IMR-90 (cell line): ENCODE data around the gene NAT10. TPM values are rescaled to one million over a fixed set of nuclear protein-coding genes. Genes with fewer than 3 reads are reported as not detected.

Experiments
- ATAC-seq: fragments of 200-7000 bp; cut with Tn5 transposase; 2 replicates; pipeline ENCODE4 v1.9.1; 2020; ENCODE audit warnings: low read depth, mild to moderate bottlenecking, moderate library complexity
- BruUV-seq: library from RNA; stranded (reverse); fragments of 400-500 nt; replicated peaks from 2 replicates; lab custom pipeline; 2021; lab: Mats Ljungman, UMichigan
- CTCF ChIA-PET: fragments of 300-600 bp; formaldehyde crosslinking; extraction: SDS; loops from one replicate; lab custom pipeline; 2021; ENCODE audit warnings: antibody characterized with exemption; lab: Yijun Ruan, JAX
- POLR2A ChIA-PET: fragments of 300-600 bp; sonication (Branson Sonifier 250); formaldehyde crosslinking; loops from one replicate; lab custom pipeline; 2022; ENCODE audit warnings: antibody characterized with exemption; ENCODE audit not compliant: unreplicated experiment; lab: Charles Lee
- DNase-seq: peaks from one replicate; pipeline ENCODE4 v3.0.0; 2013
- H2AFZ ChIP-seq: replicated peaks from 2 replicates; pipeline ENCODE3; 2013; ENCODE audit warnings: low read length, mild to moderate bottlenecking; ENCODE audit not compliant: poor library complexity
- H2AK5ac ChIP-seq: 2 replicates; pipeline ENCODE4 v1.6.1; 2013; ENCODE audit warnings: low read depth, low read length, inconsistent platforms
- H2AK9ac ChIP-seq: replicated peaks from 2 replicates; pipeline ENCODE3; 2013; ENCODE audit warnings: mild to moderate bottlenecking, low read depth, low read length, moderate library complexity; ENCODE audit not compliant: poor library complexity
- H2BK120ac ChIP-seq: 2 replicates; pipeline ENCODE4 v1.6.1; 2013; ENCODE audit warnings: low read depth, low read length, inconsistent platforms
- H2BK15ac ChIP-seq: 3 replicates; pipeline ENCODE4 v1.6.1; 2013; ENCODE audit warnings: low read depth, low read length, inconsistent platforms
- H2BK20ac ChIP-seq: 2 replicates; pipeline ENCODE4 v1.6.1; 2013; ENCODE audit warnings: low read depth, mild to moderate bottlenecking, inconsistent platforms, low read length, moderate library complexity
- H2BK5ac ChIP-seq: 2 replicates; pipeline ENCODE4 v1.6.1; 2013; ENCODE audit warnings: mild to moderate bottlenecking, low read depth, low read length, inconsistent platforms; ENCODE audit not compliant: poor library complexity, severe bottlenecking
- H3K14ac ChIP-seq: replicated peaks from 2 replicates; pipeline ENCODE4 v1.6.1; 2013; ENCODE audit warnings: low read depth, low read length, inconsistent platforms
- H3K18ac ChIP-seq: 2 replicates; pipeline ENCODE4 v1.6.1; 2013; ENCODE audit warnings: low read depth, low read length, control low read depth
- H3K23ac ChIP-seq: 2 replicates; pipeline ENCODE4 v1.6.1; 2013; ENCODE audit warnings: low read depth, low read length, inconsistent platforms
- H3K27ac ChIP-seq: 2 replicates; pipeline ENCODE4 v1.5.1; 2013; ENCODE audit warnings: mild to moderate bottlenecking, control low read depth, low read length; ENCODE audit not compliant: insufficient read depth
- H3K27me3 ChIP-seq: 2 replicates; pipeline ENCODE4 v1.6.1; 2013; ENCODE audit warnings: low read length; ENCODE audit not compliant: control insufficient read depth, insufficient read depth
- H3K36me3 ChIP-seq: 2 replicates; pipeline ENCODE4 v1.6.1; 2013; ENCODE audit warnings: low read length, mixed read lengths; ENCODE audit not compliant: control insufficient read depth, insufficient read depth
- H3K4ac ChIP-seq: 2 replicates; pipeline ENCODE4 v1.6.1; 2013; ENCODE audit warnings: low read depth, low read length, inconsistent platforms
- H3K4me1 ChIP-seq: 2 replicates; pipeline ENCODE4 v1.6.1; 2013; ENCODE audit warnings: low read length, mixed read lengths; ENCODE audit not compliant: control insufficient read depth, insufficient read depth
- H3K4me2 ChIP-seq: 2 replicates; pipeline ENCODE4 v1.6.1; 2013; ENCODE audit warnings: low read depth, mild to moderate bottlenecking, control low read depth, low read length, moderate library complexity
- H3K4me3 ChIP-seq: 2 replicates; pipeline ENCODE4 v1.5.1; 2013; ENCODE audit warnings: low read depth, mild to moderate bottlenecking, control low read depth, low read length, moderate library complexity; ENCODE audit not compliant: insufficient read depth
- H3K56ac ChIP-seq: 2 replicates; pipeline ENCODE4 v1.6.1; 2013; ENCODE audit warnings: low read length, inconsistent platforms; ENCODE audit not compliant: insufficient read depth; ENCODE audit errors: extremely low read depth
- H3K79me1 ChIP-seq, 2 experiments: 2 replicates each; pipeline ENCODE4 v1.6.1; 2013; ENCODE audit warnings: low read length in 2 of 2, inconsistent platforms in 1 of 2, low read depth in 1 of 2
- H3K9ac ChIP-seq: 2 replicates; pipeline ENCODE4 v1.6.1; 2013; ENCODE audit warnings: low read depth, low read length, control low read depth
- H3K9me1 ChIP-seq: 2 replicates; pipeline ENCODE4 v1.6.1; 2013; ENCODE audit warnings: low read length, inconsistent platforms; ENCODE audit not compliant: insufficient read depth
- H3K9me3 ChIP-seq: 2 replicates; pipeline ENCODE4 v1.6.1; 2013; ENCODE audit warnings: low read length; ENCODE audit not compliant: control insufficient read depth, insufficient read depth
- H4K20me1 ChIP-seq: 2 replicates; pipeline ENCODE4 v1.6.1; 2013; ENCODE audit warnings: low read length, inconsistent platforms; ENCODE audit not compliant: insufficient read depth
- H4K5ac ChIP-seq: 2 replicates; pipeline ENCODE4 v1.6.1; 2013; ENCODE audit warnings: mild to moderate bottlenecking, low read depth, low read length, control low read depth
- H4K8ac ChIP-seq, 2 experiments: 2 replicates each; pipeline ENCODE4 v1.6.1; 2013; ENCODE audit warnings: low read depth in 2 of 2, low read length in 2 of 2, control low read depth in 1 of 2, inconsistent platforms in 1 of 2
- H4K91ac ChIP-seq: 2 replicates; pipeline ENCODE4 v1.6.1; 2013; ENCODE audit warnings: low read depth, low read length, inconsistent platforms; ENCODE audit not compliant: insufficient read depth
- BHLHE40 ChIP-seq: fragments of 150-350 bp; IDR thresholded peaks from 2 replicates; pipeline ENCODE4 v1.6.1; 2016; ENCODE audit warnings: mild to moderate bottlenecking, low read depth, low read length
- CEBPB ChIP-seq: IDR thresholded peaks from 2 replicates; pipeline ENCODE4 v1.6.1; 2012; ENCODE audit warnings: low read depth, low read length, improper control_type of control experiment
- CHD1 ChIP-seq: IDR thresholded peaks from 2 replicates; pipeline ENCODE4 v1.6.1; 2012; ENCODE audit warnings: low read depth, low read length, improper control_type of control experiment
- CTCF ChIP-seq: conservative IDR thresholded peaks from 2 replicates; pipeline ENCODE4 v1.5.1; 2012; ENCODE audit warnings: mild to moderate bottlenecking, low read depth, low read length, improper control_type of control experiment
- ELK1 ChIP-seq: fragments of 150-350 bp; IDR thresholded peaks from 2 replicates; pipeline ENCODE4 v1.6.1; 2016; ENCODE audit warnings: low read depth, mild to moderate bottlenecking, low read length, moderate library complexity, borderline replicate concordance
- FOS ChIP-seq: fragments of 150-350 bp; IDR thresholded peaks from 2 replicates; pipeline ENCODE4 v1.6.1; 2016; ENCODE audit warnings: low read depth, low read length
- MAFK ChIP-seq: IDR thresholded peaks from 2 replicates; pipeline ENCODE4 v1.6.1; 2012; ENCODE audit warnings: low read depth, low read length, improper control_type of control experiment
- MAZ ChIP-seq: IDR thresholded peaks from 2 replicates; pipeline ENCODE4 v1.6.1; 2012; ENCODE audit warnings: low read depth, mild to moderate bottlenecking, low read length, improper control_type of control experiment, moderate library complexity, borderline replicate concordance
- MXI1 ChIP-seq: IDR thresholded peaks from 2 replicates; pipeline ENCODE4 v1.6.1; 2012; ENCODE audit warnings: low read depth, mild to moderate bottlenecking, low read length, moderate library complexity, borderline replicate concordance
- NFE2L2 ChIP-seq: fragments of 150-350 bp; IDR thresholded peaks from 2 replicates; pipeline ENCODE4 v1.6.1; 2016; ENCODE audit warnings: low read depth, mild to moderate bottlenecking, low read length
- POLR2A ChIP-seq: IDR thresholded peaks from 2 replicates; pipeline ENCODE4 v1.6.1; 2012; ENCODE audit warnings: mild to moderate bottlenecking, low read depth, low read length
- RAD21 ChIP-seq: IDR thresholded peaks from 2 replicates; pipeline ENCODE4 v1.6.1; 2012; ENCODE audit warnings: low read length, improper control_type of control experiment
- RCOR1 ChIP-seq: IDR thresholded peaks from 2 replicates; pipeline ENCODE4 v1.6.1; 2012; ENCODE audit warnings: mild to moderate bottlenecking, low read length, improper control_type of control experiment; ENCODE audit not compliant: insufficient replicate concordance
- USF2 ChIP-seq: fragments of 150-350 bp; IDR thresholded peaks from 2 replicates; pipeline ENCODE4 v1.6.1; 2017; ENCODE audit warnings: mild to moderate bottlenecking, antibody characterized with exemption, low read length, low read depth
- whole genome bisulfite sequencing, 2 experiments: methylation state at CpG; one replicate each; pipeline versions ENCODE4 v1.1.5 to v1.1.7; 2013; ENCODE audit warnings: missing lambda C conversion rate in 2 of 2; ENCODE audit not compliant: insufficient read length in 1 of 2; ENCODE audit errors: extremely low coverage in 2 of 2; 5-methylcytosine and 5-hydroxymethylcytosine counted together
- dilution Hi-C: fragments of 300-500 bp; cut with HindIII; formaldehyde crosslinking; loops from one replicate; pipeline ENCODE4 v1.14.3; 2018; ENCODE audit warnings: low sequenced_read_pairs; ENCODE audit not compliant: unreplicated experiment
- in situ Hi-C: fragments of 300-500 bp; cut with MboI; formaldehyde crosslinking; loops from 3 replicates; pipeline ENCODE4 v1.14.3; 2019; ENCODE audit warnings: low sequenced_read_pairs, inconsistent platforms, mixed read lengths
- intact Hi-C: fragments of 100-400 bp; cut with micrococcal nuclease; formaldehyde crosslinking; loops from 2 replicates; pipeline ENCODE4 v1.10.0; 2022
- polyA plus RNA-seq, 3 experiments: library from polyadenylated mRNA; depleted of rRNA; stranded (reverse); fragments of >200 nt; gene quantifications; 2 replicates each; pipeline ENCODE4 v1.2.3, GENCODE V29; 2012; ENCODE audit warnings: low replicate concordance in 1 of 3
- total RNA-seq: library from RNA; depleted of rRNA; stranded (reverse); fragments of >200 nt; gene quantifications from 2 replicates; pipeline ENCODE4 v1.2.3, GENCODE V29; 2012

Gene NAT10
- total and polyA plus RNA-seq, 2 of the 4 experiments (the other 2 are of a cell fraction): 28.1 to 34.8 TPM

- Histone ChIP-seq H4K91ac (no peak overlapping the region), H2AK5ac (no peak overlapping the region), H3K27me3 (no peaks in the 10 kb centered on the region), H4K20me1 (peaks cover 71% of the 10 kb centered on the region), H2BK5ac (no peak overlapping the region), H3K14ac (no peak overlapping the region; the same call in 1 of the 2 replicates), H3K56ac (no peak overlapping the region), H3K79me1 (peaks cover 20 to 52% of the 10 kb centered on the region in 2 experiments), H3K18ac (no peak overlapping the region), H2BK20ac (no peak overlapping the region), H4K8ac (no peak overlapping the region), H3K4me3 (no peak overlapping the region), H2AK9ac (no peak overlapping the region), H3K23ac (no peak overlapping the region), H3K9me3 (no peaks in the 10 kb centered on the region), H2BK15ac (no peak overlapping the region), H2BK120ac (no peak overlapping the region), H3K9ac (no peak overlapping the region), H4K5ac (no peak overlapping the region), H3K27ac (no peak overlapping the region), H2AFZ (no peak overlapping the region), H3K9me1 (peaks cover 9% of the 10 kb centered on the region), H3K36me3 (peaks cover 33% of the 10 kb centered on the region), H3K4me1 (peaks cover 10% of the 10 kb centered on the region), H3K4ac (no peak overlapping the region), H3K4me2 (no peak overlapping the region; the same call in 1 of the 2 replicates)
- TF ChIP-seq POLR2A (no peak), FOS (no peak), BHLHE40 (no peak), RCOR1 (no peak), CTCF (no peak), CHD1 (no peak), MAZ (no peak), MXI1 (no peak), ELK1 (no peak), MAFK (no peak), NFE2L2 (no peak), RAD21 (no peak), USF2 (no peak), CEBPB (no peak)
- in situ Hi-C loops: no loop called here
- DNase-seq (no peak), ATAC-seq (no peak)
- intact Hi-C loops: no loop called here
- CTCF ChIA-PET: no interaction called here
- POLR2A ChIA-PET: no interaction called here
- 100% methylated on average over 1 of the region's 4 CpGs; no CpG with 5 or more reads in 1 of the 2 experiments for WGBS, 2 experiments
- BruUV-seq: no TSS peak
- dilution Hi-C loops: no loop called here
These were observed 31.0 kb upstream of the NAT10 start for GRCh38 chr11:34074391-34074790.
